H9 (cell line): ENCODE data around the gene GCK. TPM values are rescaled to one million over a fixed set of nuclear protein-coding genes. Genes with fewer than 3 reads are reported as not detected.

ENCODE experiments used
- DNase-seq: peaks from one replicate; pipeline ENCODE4 v3.0.0-alpha.2; 2017
- H2AFZ ChIP-seq: one replicate; pipeline ENCODE4 v1.6.1; 2013; ENCODE audit warnings: mild to moderate bottlenecking, low read length, control low read depth, moderate library complexity
- H2AK5ac ChIP-seq: 2 replicates; pipeline ENCODE4 v1.6.1; 2013; ENCODE audit warnings: low read length, control low read depth, mixed read lengths; ENCODE audit not compliant: insufficient read length
- H2BK120ac ChIP-seq: one replicate; pipeline ENCODE4 v1.6.1; 2013; ENCODE audit warnings: low read depth, mild to moderate bottlenecking, low read length, control low read depth, inconsistent platforms; ENCODE audit not compliant: poor library complexity, severe bottlenecking
- H2BK12ac ChIP-seq: 2 replicates; pipeline ENCODE4 v1.6.1; 2013; ENCODE audit warnings: low read length, control low read depth, mixed read lengths, low read depth; ENCODE audit not compliant: insufficient read length
- H2BK15ac ChIP-seq: 2 replicates; pipeline ENCODE4 v1.6.1; 2013; ENCODE audit warnings: low read depth, low read length, control low read depth
- H2BK20ac ChIP-seq: one replicate; pipeline ENCODE4 v1.6.1; 2013; ENCODE audit warnings: low read depth, mild to moderate bottlenecking, low read length, control low read depth, inconsistent platforms; ENCODE audit not compliant: poor library complexity, severe bottlenecking
- H2BK5ac ChIP-seq: 2 replicates; pipeline ENCODE4 v1.6.1; 2013; ENCODE audit warnings: low read length, control low read depth, mixed read lengths; ENCODE audit not compliant: insufficient read length
- H3K14ac ChIP-seq: 2 replicates; pipeline ENCODE4 v1.6.1; 2013; ENCODE audit warnings: low read length, control low read depth; ENCODE audit not compliant: insufficient read depth
- H3K18ac ChIP-seq: 2 replicates; pipeline ENCODE4 v1.6.1; 2013; ENCODE audit warnings: low read depth, mild to moderate bottlenecking, mixed read lengths, low read length, control low read depth; ENCODE audit not compliant: insufficient read length
- H3K23ac ChIP-seq: 2 replicates; pipeline ENCODE4 v1.6.1; 2013; ENCODE audit warnings: low read length, control low read depth, mixed read lengths, low read depth; ENCODE audit not compliant: insufficient read length
- H3K23me2 ChIP-seq: 2 replicates; pipeline ENCODE4 v1.6.1; 2013; ENCODE audit warnings: low read depth, mild to moderate bottlenecking, mixed read lengths, low read length, control low read depth; ENCODE audit not compliant: insufficient read length, poor library complexity, severe bottlenecking
- H3K27ac ChIP-seq: 2 replicates; pipeline ENCODE4 v1.5.1; 2013; ENCODE audit warnings: low read length, control low read depth, mixed read lengths, low read depth; ENCODE audit not compliant: insufficient read length
- H3K27me3 ChIP-seq: 2 replicates; pipeline ENCODE4 v1.6.1; 2013; ENCODE audit warnings: low read length, control low read depth, inconsistent platforms; ENCODE audit not compliant: insufficient read depth
- H3K4ac ChIP-seq: 2 replicates; pipeline ENCODE4 v1.6.1; 2013; ENCODE audit warnings: low read depth, mild to moderate bottlenecking, control low read depth, inconsistent platforms, low read length, moderate library complexity
- H3K4me1 ChIP-seq: 2 replicates; pipeline ENCODE4 v1.6.1; 2013; ENCODE audit warnings: low read length, control low read depth, inconsistent platforms; ENCODE audit not compliant: insufficient read depth
- H3K4me2 ChIP-seq: 2 replicates; pipeline ENCODE4 v1.6.1; 2013; ENCODE audit warnings: low read length, control low read depth, mixed read lengths; ENCODE audit not compliant: insufficient read length, insufficient read depth
- H3K56ac ChIP-seq: 2 replicates; pipeline ENCODE4 v1.6.1; 2013; ENCODE audit warnings: low read depth, mild to moderate bottlenecking, mixed read lengths, low read length, control low read depth; ENCODE audit not compliant: insufficient read length
- H3K79me1 ChIP-seq: 2 replicates; pipeline ENCODE4 v1.6.1; 2013; ENCODE audit warnings: low read depth, mild to moderate bottlenecking, moderate library complexity, low read length, control low read depth, inconsistent platforms; ENCODE audit not compliant: insufficient read depth, poor library complexity, severe bottlenecking
- H3K79me2 ChIP-seq: 2 replicates; pipeline ENCODE4 v1.6.1; 2013; ENCODE audit warnings: low read length, control low read depth, inconsistent platforms; ENCODE audit not compliant: insufficient read depth
- H3K9ac ChIP-seq: 2 replicates; pipeline ENCODE4 v1.6.1; 2013; ENCODE audit warnings: low read length, control low read depth, mixed read lengths; ENCODE audit not compliant: insufficient read length; ENCODE audit errors: extremely low read depth
- H3K9me3 ChIP-seq: one replicate; pipeline ENCODE4 v1.6.1; 2013; ENCODE audit warnings: low read depth, low read length, inconsistent platforms; ENCODE audit not compliant: control insufficient read depth
- H3T11ph ChIP-seq: one replicate; pipeline ENCODE4 v1.6.1; 2013; ENCODE audit warnings: mild to moderate bottlenecking, low read length, control low read depth, inconsistent platforms
- H4K20me1 ChIP-seq: one replicate; pipeline ENCODE4 v1.6.1; 2013; ENCODE audit not compliant: control insufficient read depth, insufficient read length, insufficient read depth
- H4K5ac ChIP-seq: 2 replicates; pipeline ENCODE4 v1.6.1; 2013; ENCODE audit warnings: low read depth, mild to moderate bottlenecking, mixed read lengths, low read length, control low read depth; ENCODE audit not compliant: insufficient read length
- H4K8ac ChIP-seq: replicated peaks from 2 replicates; pipeline ENCODE4 v1.6.1; 2013; ENCODE audit warnings: low read length, control low read depth, mixed read lengths, low read depth; ENCODE audit not compliant: insufficient read length
- H4K91ac ChIP-seq: 2 replicates; pipeline ENCODE4 v1.6.1; 2013; ENCODE audit warnings: low read depth, mild to moderate bottlenecking, moderate library complexity, mixed read lengths, low read length, control low read depth; ENCODE audit not compliant: insufficient read length
- H3K27ac Mint-ChIP-seq, 3 experiments: 2 replicates in 2 of 3; 3 replicates in 1 of 3; pipeline ENCODE4 v1.8.0; 2020 to 2021; ENCODE audit warnings: mixed read lengths in 3 of 3, mild to moderate bottlenecking in 1 of 3, moderate library complexity in 1 of 3
- H3K27me3 Mint-ChIP-seq: 2 replicates; pipeline ENCODE4 v1.8.0; 2021; ENCODE audit warnings: low read depth, mild to moderate bottlenecking, moderate library complexity, mixed read lengths
- H3K36me3 Mint-ChIP-seq, 3 experiments: 2 replicates in 2 of 3; 3 replicates in 1 of 3; pipeline ENCODE4 v1.8.0; 2020 to 2021; ENCODE audit warnings: low read depth in 3 of 3, mixed read lengths in 3 of 3; ENCODE audit not compliant: insufficient read depth in 1 of 3
- H3K4me1 Mint-ChIP-seq, 2 experiments: 2 replicates each; pipeline ENCODE4 v1.8.0; 2020; ENCODE audit warnings: mixed read lengths in 2 of 2
- H3K4me3 Mint-ChIP-seq, 2 experiments: 2 replicates in 1 of 2; 3 replicates in 1 of 2; pipeline ENCODE4 v1.8.0; 2020 to 2021; ENCODE audit warnings: mild to moderate bottlenecking in 2 of 2, mixed read lengths in 2 of 2, moderate library complexity in 1 of 2
- H3K9me3 Mint-ChIP-seq, 2 experiments: 2 replicates in 1 of 2; 3 replicates in 1 of 2; pipeline ENCODE4 v1.8.0; 2020; ENCODE audit warnings: mild to moderate bottlenecking in 2 of 2, mixed read lengths in 2 of 2, moderate library complexity in 1 of 2
- WGBS: extraction: QIAGEN DNeasy Blood & Tissue Kit; methylation state at CpG from one replicate; pipeline ENCODE4 v1.1.7; 2013; ENCODE audit warnings: missing lambda C conversion rate, low lambda C conversion rate, mixed read lengths; ENCODE audit not compliant: insufficient read length; ENCODE audit errors: extremely low coverage; 5-methylcytosine and 5-hydroxymethylcytosine counted together
- total RNA-seq: library from RNA; stranded (reverse); gene quantifications from 2 replicates; pipeline ENCODE4 v1.2.1, GENCODE V29; 2021
- TF ChIP-seq, protein P1 (sequence below): fragments of 200-600 bp; sonication (generic); conservative IDR thresholded peaks from 3 replicates; pipeline ENCODE4 v1.8.0; 2021; ENCODE audit warnings: antibody characterized with exemption, mild to moderate bottlenecking

GCK gene
- total RNA-seq, 1 experiment from 2014 or later: 0.98 TPM

- Histone ChIP-seq H2BK5ac (no peak overlapping the region), H4K5ac (no peak overlapping the region), H3K4me1 (no peaks in the 10 kb centered on the region; the same call in 1 of the 2 replicates), H3K79me1 (no peaks in the 10 kb centered on the region), H3K27ac (no peak overlapping the region), H3K9ac (no peak overlapping the region), H4K20me1 (no peaks in the 10 kb centered on the region), H3K56ac (no peak overlapping the region), H3K9me3 (no peaks in the 10 kb centered on the region), H3K14ac (no peak overlapping the region), H3K4ac (no peak overlapping the region), H3K4me2 (no peak overlapping the region), H2BK120ac (no peak overlapping the region), H3K23me2 (no peaks in the 10 kb centered on the region), H3K23ac (no peak overlapping the region), H3K27me3 (no peaks in the 10 kb centered on the region; the same call in 1 of the 2 replicates), H4K91ac (no peak overlapping the region), H3K18ac (no peak overlapping the region), H2BK15ac (no peak overlapping the region), H4K8ac (no peak overlapping the region), H2BK12ac (no peak overlapping the region), H2BK20ac (no peak overlapping the region), H2AFZ (no peak overlapping the region), H3K79me2 (no peaks in the 10 kb centered on the region), H2AK5ac (no peak overlapping the region), H3T11ph (no peak overlapping the region)
- Mint-ChIP-seq H3K9me3 (no peaks in the 10 kb centered on the region), H3K36me3 (no peaks in the 10 kb centered on the region), H3K4me3 (no peak overlapping the region), H3K4me1 (peaks cover 12 to 13% of the 10 kb centered on the region in 2 experiments), H3K27me3 (peaks cover 14% of the 10 kb centered on the region), H3K27ac (no peak overlapping the region)
- TF ChIP-seq, protein P1, sequence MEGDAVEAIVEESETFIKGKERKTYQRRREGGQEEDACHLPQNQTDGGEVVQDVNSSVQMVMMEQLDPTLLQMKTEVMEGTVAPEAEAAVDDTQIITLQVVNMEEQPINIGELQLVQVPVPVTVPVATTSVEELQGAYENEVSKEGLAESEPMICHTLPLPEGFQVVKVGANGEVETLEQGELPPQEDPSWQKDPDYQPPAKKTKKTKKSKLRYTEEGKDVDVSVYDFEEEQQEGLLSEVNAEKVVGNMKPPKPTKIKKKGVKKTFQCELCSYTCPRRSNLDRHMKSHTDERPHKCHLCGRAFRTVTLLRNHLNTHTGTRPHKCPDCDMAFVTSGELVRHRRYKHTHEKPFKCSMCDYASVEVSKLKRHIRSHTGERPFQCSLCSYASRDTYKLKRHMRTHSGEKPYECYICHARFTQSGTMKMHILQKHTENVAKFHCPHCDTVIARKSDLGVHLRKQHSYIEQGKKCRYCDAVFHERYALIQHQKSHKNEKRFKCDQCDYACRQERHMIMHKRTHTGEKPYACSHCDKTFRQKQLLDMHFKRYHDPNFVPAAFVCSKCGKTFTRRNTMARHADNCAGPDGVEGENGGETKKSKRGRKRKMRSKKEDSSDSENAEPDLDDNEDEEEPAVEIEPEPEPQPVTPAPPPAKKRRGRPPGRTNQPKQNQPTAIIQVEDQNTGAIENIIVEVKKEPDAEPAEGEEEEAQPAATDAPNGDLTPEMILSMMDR: no peak
- WGBS: no CpG with 5 or more reads among the region's 1 CpG
- DNase-seq: no peak
Observed at GRCh38 chr7:44162785-44163395, 26.3 kb downstream of the GCK start.
